Mesenchymal stem cell (in vitro differentiated cells and primary cell): Measurements from ENCODE around the gene FAHD1.

Experiments used
- DNase-seq: peaks from one replicate; pipeline ENCODE4 v3.0.0-alpha.2; 2013
- H2AFZ ChIP-seq: one replicate; pipeline ENCODE4 v1.6.1; 2013; ENCODE audit warnings: low read depth, mild to moderate bottlenecking, control low read depth, inconsistent platforms, low read length, moderate library complexity
- H2AK5ac ChIP-seq: 2 replicates; pipeline ENCODE4 v1.6.1; 2013; ENCODE audit warnings: low read length, moderate library complexity, mild to moderate bottlenecking, inconsistent platforms; ENCODE audit not compliant: severe bottlenecking
- H2BK120ac ChIP-seq: one replicate; pipeline ENCODE4 v1.6.1; 2013; ENCODE audit warnings: low read depth, mild to moderate bottlenecking, inconsistent platforms, low read length, moderate library complexity
- H2BK12ac ChIP-seq, 2 experiments: one replicate each; pipeline ENCODE4 v1.6.1; 2013; ENCODE audit warnings: inconsistent platforms in 2 of 2, low read length in 2 of 2, mild to moderate bottlenecking in 2 of 2, moderate library complexity in 2 of 2, control low read depth in 1 of 2
- H2BK15ac ChIP-seq: one replicate; pipeline ENCODE4 v1.6.1; 2013; ENCODE audit warnings: mild to moderate bottlenecking, low read depth, inconsistent platforms; ENCODE audit not compliant: poor library complexity, severe bottlenecking
- H2BK5ac ChIP-seq: 2 replicates; pipeline ENCODE4 v1.6.1; 2013; ENCODE audit warnings: low read depth, mild to moderate bottlenecking, low read length, control low read depth, inconsistent platforms; ENCODE audit not compliant: poor library complexity, severe bottlenecking
- H3K14ac ChIP-seq, 2 experiments: one replicate each; pipeline ENCODE4 v1.6.1; 2013; ENCODE audit warnings: inconsistent platforms in 2 of 2, low read length in 2 of 2, control low read depth in 1 of 2, mild to moderate bottlenecking in 1 of 2, moderate library complexity in 1 of 2
- H3K18ac ChIP-seq, 2 experiments: one replicate each; pipeline ENCODE4 v1.6.1; 2013; ENCODE audit warnings: inconsistent platforms in 2 of 2, low read length in 2 of 2, control low read depth in 1 of 2, low read depth in 1 of 2, mild to moderate bottlenecking in 1 of 2
- H3K23ac ChIP-seq, 2 experiments: one replicate each; pipeline ENCODE4 v1.6.1; 2013; ENCODE audit warnings: inconsistent platforms in 2 of 2, low read length in 2 of 2, mild to moderate bottlenecking in 2 of 2, moderate library complexity in 2 of 2, control low read depth in 1 of 2
- H3K27ac ChIP-seq: 2 replicates; pipeline ENCODE4 v1.5.1; 2013; ENCODE audit warnings: mild to moderate bottlenecking, moderate library complexity, low read length, control low read depth, inconsistent platforms; ENCODE audit not compliant: poor library complexity, severe bottlenecking
- H3K27me3 ChIP-seq, 2 experiments: 2 replicates each; pipeline versions ENCODE4 v1.6.1 to v1.7.0; 2013; ENCODE audit warnings: low read length in 2 of 2, mild to moderate bottlenecking in 2 of 2, moderate library complexity in 2 of 2, control low read depth in 1 of 2, inconsistent platforms in 1 of 2; ENCODE audit not compliant: control insufficient read depth in 1 of 2, insufficient read depth in 1 of 2
- H3K36me3 ChIP-seq, 2 experiments: 2 replicates each; pipeline versions ENCODE4 v1.6.1 to v1.7.0; 2013; ENCODE audit warnings: low read length in 2 of 2, control low read depth in 1 of 2, inconsistent platforms in 1 of 2, low read depth in 1 of 2, mild to moderate bottlenecking in 1 of 2; ENCODE audit not compliant: insufficient read depth in 2 of 2, control insufficient read depth in 1 of 2
- H3K4ac ChIP-seq, 2 experiments: one replicate each; pipeline ENCODE4 v1.6.1; 2013; ENCODE audit warnings: inconsistent platforms in 2 of 2, low read length in 2 of 2, mild to moderate bottlenecking in 2 of 2, moderate library complexity in 2 of 2, control low read depth in 1 of 2, low read depth in 1 of 2
- H3K4me1 ChIP-seq: 2 replicates; pipeline ENCODE4 v1.6.1; 2013; ENCODE audit warnings: low read depth, low read length, control low read depth; ENCODE audit not compliant: control insufficient read depth, insufficient read depth
- H3K4me2 ChIP-seq: 2 replicates; pipeline ENCODE4 v1.6.1; 2013; ENCODE audit warnings: low read length, mild to moderate bottlenecking, inconsistent platforms; ENCODE audit not compliant: poor library complexity, severe bottlenecking
- H3K4me3 ChIP-seq, 2 experiments: 2 replicates each; pipeline versions ENCODE4 v1.5.1 to v1.7.0; 2013; ENCODE audit warnings: low read length in 2 of 2, mild to moderate bottlenecking in 2 of 2, control low read depth in 1 of 2, low read depth in 1 of 2; ENCODE audit not compliant: insufficient read depth in 1 of 2
- H3K79me1 ChIP-seq: replicated peaks from 2 replicates; pipeline ENCODE4 v1.6.1; 2013; ENCODE audit warnings: mild to moderate bottlenecking, control low read depth, low read length, inconsistent platforms; ENCODE audit not compliant: poor library complexity, severe bottlenecking
- H3K9ac ChIP-seq: 2 replicates; pipeline ENCODE4 v1.7.0; 2013; ENCODE audit warnings: mild to moderate bottlenecking, low read length, moderate library complexity
- H3K9me3 ChIP-seq: 2 replicates; pipeline ENCODE4 v1.7.0; 2013; ENCODE audit warnings: mild to moderate bottlenecking, low read length; ENCODE audit not compliant: control insufficient read depth
- H4K8ac ChIP-seq: one replicate; pipeline ENCODE4 v1.6.1; 2013; ENCODE audit warnings: inconsistent platforms, mild to moderate bottlenecking, low read length, moderate library complexity
- H4K91ac ChIP-seq: one replicate; pipeline ENCODE4 v1.6.1; 2013; ENCODE audit warnings: mild to moderate bottlenecking, low read length, inconsistent platforms
- WGBS: methylation state at CpG from one replicate; pipeline ENCODE4 v1.1.7; 2013; ENCODE audit warnings: mixed read lengths; 5-methylcytosine and 5-hydroxymethylcytosine counted together

The FAHD1 gene

DNA sequence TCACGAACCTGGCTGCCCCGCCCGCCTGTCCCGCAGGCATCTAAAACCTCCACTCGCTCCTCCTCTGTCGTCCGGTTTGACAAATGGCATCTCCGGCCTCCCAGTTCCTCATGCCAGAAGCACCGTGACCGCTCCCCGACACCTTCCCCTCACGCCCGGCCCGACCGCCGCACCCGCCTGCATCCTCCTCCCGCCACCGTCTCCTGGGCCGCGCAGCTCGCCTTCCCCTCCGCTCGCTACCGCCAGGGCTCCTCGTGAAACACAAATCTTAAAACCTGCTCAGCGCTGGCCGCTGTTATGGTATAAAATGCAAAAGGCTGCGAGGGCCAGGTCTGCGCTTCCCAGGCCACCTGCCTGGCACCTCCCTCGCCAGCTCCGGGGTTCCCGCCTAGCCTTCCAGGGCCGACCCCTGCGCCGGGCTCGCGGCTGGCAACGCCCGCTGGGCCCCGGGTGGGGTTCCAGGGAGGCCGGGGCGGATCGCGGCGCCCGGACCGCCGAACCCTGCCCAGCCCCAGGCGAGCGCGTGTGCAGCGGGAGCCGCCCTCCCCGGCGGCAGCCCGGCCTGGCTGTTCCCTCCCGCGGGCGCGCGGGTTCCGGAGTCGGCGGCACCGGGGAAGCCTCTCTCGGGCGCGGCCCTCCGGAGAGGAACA, 45.1 kb upstream of the FAHD1 start:
- Histone ChIP-seq H2AFZ (peak overlapping the region; percentile 19), H3K18ac (peak overlapping the region; percentile 33 to 46), H2BK12ac (no peak overlapping the region), H3K9ac (peak overlapping the region; percentile 85), H3K4me1 (peaks cover 42% of the 10 kb centered on the region), H2BK15ac (no peak overlapping the region), H3K23ac (no peak overlapping the region), H3K14ac (no peak overlapping the region), H3K9me3 (no peaks in the 10 kb centered on the region), H2BK5ac (no peak overlapping the region), H3K36me3 (peaks cover 40 to 63% of the 10 kb centered on the region in 2 experiments), H3K4me2 (peak overlapping the region; percentile 68), H4K8ac (no peak overlapping the region), H3K4me3 (peak overlapping the region; percentile 81 to 87), H2BK120ac (no peak overlapping the region), H3K27ac (no peak overlapping the region), H4K91ac (no peak overlapping the region), H3K79me1 (peaks cover 40% of the 10 kb centered on the region), H2AK5ac (no peak overlapping the region), H3K4ac (peak overlapping the region; percentile 28 to 32), H3K27me3 (no peaks in the 10 kb centered on the region)
- 2% methylated on average over 59 of the region's 70 CpGs for WGBS
- DNase-seq, result peak; percentile 41

DNA sequence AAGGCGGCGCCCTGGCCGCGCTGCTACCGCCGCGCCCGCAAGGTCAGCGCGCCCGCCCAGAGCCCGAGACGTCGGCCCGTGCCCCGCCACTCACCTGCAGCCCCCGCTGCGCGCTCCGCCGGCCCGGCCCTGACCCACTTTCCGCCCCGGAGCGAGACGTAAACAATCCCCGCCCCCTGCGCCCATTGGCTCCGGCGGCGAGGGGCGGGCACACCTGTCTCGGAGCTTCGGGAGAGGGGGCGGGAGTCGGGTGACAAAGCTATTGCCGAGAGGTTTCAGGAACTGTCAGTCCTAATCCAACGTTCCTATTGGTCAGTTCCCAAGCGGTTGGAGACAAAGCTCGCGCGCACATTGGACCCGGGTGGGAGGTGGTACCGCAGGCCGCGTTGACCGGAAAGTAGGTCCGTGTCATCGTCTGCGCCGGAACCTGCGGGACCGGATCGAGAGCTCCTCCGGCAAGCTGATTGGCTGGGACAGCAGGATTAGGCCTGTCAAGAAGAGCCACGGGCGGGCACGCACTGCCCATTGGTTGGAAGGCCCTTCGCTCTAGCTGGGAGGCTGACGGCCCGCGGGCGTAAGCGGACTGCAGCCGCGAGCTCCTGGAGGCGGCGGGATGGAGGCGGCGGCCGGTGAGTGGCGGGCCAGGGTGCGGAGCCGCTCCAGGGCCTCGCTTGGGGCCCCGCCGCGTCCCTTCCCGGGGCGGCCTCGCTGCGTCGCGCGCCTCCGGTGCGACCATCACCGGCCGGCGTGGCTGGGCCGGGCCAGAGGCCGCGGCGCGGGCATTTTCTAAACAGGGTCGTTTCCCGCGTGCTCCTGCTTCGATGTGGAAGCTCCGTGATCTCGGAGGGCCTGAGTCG, 44.4 kb upstream of the FAHD1 start, which contains the start of the genes NUBP2 and SPSB3:
Gene NUBP2, plus strand, starts transcription at position 553 of the 857 bp plus-strand sequence. Its CDS starts 61 bp downstream, at position 614.
Gene SPSB3, minus strand, starts transcription at position 164 of the 857 bp plus-strand sequence. CDS start 1,088 bp downstream, outside the sequence.
- H2BK120ac ChIP-seq, result no peak within 1 kb of the TSS
- peak within 1 kb of the TSS; percentile 48 to 59 for H3K4ac ChIP-seq
- peaks cover 43% of the 10 kb centered on the region for H3K79me1 ChIP-seq
- H3K27me3 ChIP-seq, result no peaks in the 10 kb centered on the region
- H2BK12ac ChIP-seq, result no peak within 1 kb of the TSS
- H3K27ac ChIP-seq, result no peak within 1 kb of the TSS
- no peak within 1 kb of the TSS for H2BK15ac ChIP-seq
- H3K18ac ChIP-seq, result peak within 1 kb of the TSS; percentile 33 to 46
- WGBS, result under 1% methylated on average over 97 of the region's 102 CpGs
- peaks cover 36% of the 10 kb centered on the region for H3K4me1 ChIP-seq
- peak within 1 kb of the TSS; percentile 90 for H3K9ac ChIP-seq
- no peak within 1 kb of the TSS for H2AK5ac ChIP-seq
- DNase-seq, result peak; percentile 100
- H3K4me3 ChIP-seq, result peak within 1 kb of the TSS; percentile 87 to 94
- H3K23ac ChIP-seq, result no peak within 1 kb of the TSS
- peak within 1 kb of the TSS; percentile 93 for H3K4me2 ChIP-seq
- H2BK5ac ChIP-seq, result no peak within 1 kb of the TSS
- H3K36me3 ChIP-seq, result peaks cover 36 to 63% of the 10 kb centered on the region in 2 experiments
- peak within 1 kb of the TSS; percentile 14 for H4K91ac ChIP-seq
- H3K9me3 ChIP-seq, result no peaks in the 10 kb centered on the region
- H2AFZ ChIP-seq, result peak within 1 kb of the TSS; percentile 62
- H4K8ac ChIP-seq, result peak within 1 kb of the TSS; percentile 48
- H3K14ac ChIP-seq, result peak within 1 kb of the TSS in 1 of 2 experiments; percentile 31

DNA sequence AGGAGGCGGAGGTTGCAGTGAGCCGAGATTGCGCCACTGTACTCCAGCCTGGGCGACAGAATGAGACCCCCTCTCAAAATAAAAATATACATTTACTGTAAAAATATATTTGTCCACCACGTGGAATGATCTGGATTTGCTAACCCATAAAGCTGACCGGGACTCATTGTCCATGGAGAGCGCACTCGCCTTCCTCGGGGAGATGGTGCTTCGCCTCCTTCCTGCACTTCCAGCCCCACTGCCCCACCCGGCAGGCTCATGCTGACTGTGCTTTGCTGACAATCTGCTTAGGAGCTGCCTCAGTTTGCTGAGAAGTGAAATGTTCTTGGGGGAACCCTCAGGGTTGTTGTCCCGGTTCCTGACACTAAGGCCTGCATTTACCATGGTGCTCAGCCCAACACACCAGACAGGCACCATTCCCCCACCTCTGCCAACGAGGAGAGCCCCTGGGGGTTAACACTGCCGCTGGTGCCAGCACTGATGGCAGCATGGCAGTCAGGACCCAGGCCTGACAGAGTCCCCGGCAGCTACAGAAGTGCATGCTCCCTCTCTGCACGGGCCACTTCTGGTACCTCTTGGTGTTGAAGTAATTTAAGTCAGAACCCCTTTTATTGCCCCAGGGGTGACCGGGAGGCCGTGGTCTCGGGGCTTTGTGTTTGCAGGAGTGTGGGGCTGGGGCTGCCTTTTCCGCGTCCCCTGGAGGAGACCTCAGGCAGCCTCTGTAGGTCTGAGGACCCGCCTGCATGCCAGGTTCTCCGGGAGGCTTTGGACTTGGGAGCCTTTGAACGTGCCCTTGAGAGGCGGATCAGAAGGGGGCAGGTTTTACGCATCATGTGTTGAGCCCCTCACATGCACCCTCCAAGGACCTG, 41.8 kb upstream of the FAHD1 start:
- Histone ChIP-seq H3K9me3 (no peaks in the 10 kb centered on the region), H3K4me1 (peaks cover 15% of the 10 kb centered on the region), H3K23ac (no peak overlapping the region), H2BK15ac (no peak overlapping the region), H3K27me3 (no peaks in the 10 kb centered on the region), H2AK5ac (no peak overlapping the region), H2BK5ac (no peak overlapping the region), H3K27ac (no peak overlapping the region), H3K4ac (no peak overlapping the region), H4K8ac (no peak overlapping the region), H3K18ac (no peak overlapping the region), H2BK12ac (no peak overlapping the region), H3K36me3 (peaks cover 30 to 62% of the 10 kb centered on the region in 2 experiments), H3K9ac (no peak overlapping the region), H3K79me1 (peaks cover 45% of the 10 kb centered on the region), H3K4me3 (no peak overlapping the region), H2AFZ (no peak overlapping the region), H3K4me2 (no peak overlapping the region), H4K91ac (no peak overlapping the region), H2BK120ac (no peak overlapping the region), H3K14ac (no peak overlapping the region)
- 95% methylated on average over 23 of the region's 26 CpGs for WGBS
- DNase-seq, result no peak
